CD4-positive, CD25-positive, alpha-beta regulatory T cell (primary cell): Measurements from ENCODE around the gene RNF150. TPM values are rescaled to one million over a fixed set of nuclear protein-coding genes. Genes with fewer than 3 reads are reported as not detected.
A peak's percentile ranks its signal among the peaks of the same experiment; 100 is the strongest.

Experiments
- ATAC-seq, 2 donors: fragments of 150-1000 bp; cut with Tn5 transposase; one replicate each; pipeline ENCODE4 v1.10.0; 2021; ENCODE audit warnings: low read depth in 2 of 2, moderate number of reproducible peaks in 2 of 2, moderate library complexity in 1 of 2
- DNase-seq, 3 donors: peaks; one replicate each; pipeline versions ENCODE4 v3.0.0 to v3.0.0-alpha.2; 2012 to 2022; ENCODE audit warnings: mixed read lengths in 1 of 3
- H3K27ac ChIP-seq: one replicate; pipeline ENCODE4 v1.7.0; 2013; ENCODE audit warnings: mild to moderate bottlenecking, low read length; ENCODE audit not compliant: insufficient read depth, poor library complexity, severe bottlenecking
- H3K27me3 ChIP-seq: one replicate; pipeline ENCODE4 v1.7.0; 2013; ENCODE audit warnings: low read length; ENCODE audit not compliant: control insufficient read depth, insufficient read depth
- H3K36me3 ChIP-seq: one replicate; pipeline ENCODE4 v1.7.0; 2013; ENCODE audit warnings: mild to moderate bottlenecking, low read length, moderate library complexity; ENCODE audit not compliant: control insufficient read depth, insufficient read depth
- H3K4me1 ChIP-seq: 2 replicates; pipeline ENCODE4 v1.7.0; 2013; ENCODE audit warnings: mild to moderate bottlenecking, low read length; ENCODE audit not compliant: insufficient read depth, control insufficient read depth, poor library complexity, severe bottlenecking
- H3K4me3 ChIP-seq: one replicate; pipeline ENCODE4 v1.7.0; 2013; ENCODE audit warnings: low read depth, mild to moderate bottlenecking, low read length, moderate library complexity
- H3K9me3 ChIP-seq, 2 experiments: 1 replicate in 1 of 2; 2 replicates in 1 of 2; pipeline ENCODE4 v1.7.0; 2013; ENCODE audit warnings: low read length in 2 of 2, mild to moderate bottlenecking in 1 of 2, moderate library complexity in 1 of 2; ENCODE audit not compliant: control insufficient read depth in 2 of 2
- H3K27ac Mint-ChIP-seq, 3 donors: one replicate each; pipeline ENCODE4 v1.8.0; 2020 to 2022; ENCODE audit warnings: mild to moderate bottlenecking in 3 of 3, mixed read lengths in 3 of 3, moderate library complexity in 2 of 3
- H3K27me3 Mint-ChIP-seq: one replicate; pipeline ENCODE4 v1.8.0; 2022; ENCODE audit warnings: mild to moderate bottlenecking, mixed read lengths
- H3K36me3 Mint-ChIP-seq: one replicate; pipeline ENCODE4 v1.8.0; 2020; ENCODE audit warnings: mixed read lengths
- H3K4me1 Mint-ChIP-seq, 4 donors: one replicate each; pipeline ENCODE4 v1.8.0; 2020 to 2022; ENCODE audit warnings: mixed read lengths in 4 of 4, mild to moderate bottlenecking in 1 of 4
- H3K4me3 Mint-ChIP-seq, 4 donors: one replicate each; pipeline ENCODE4 v1.8.0; 2020 to 2022; ENCODE audit warnings: mild to moderate bottlenecking in 4 of 4, mixed read lengths in 4 of 4, moderate library complexity in 3 of 4
- H3K9me3 Mint-ChIP-seq, 7 donors: one replicate each; pipeline ENCODE4 v1.8.0; 2020 to 2022; ENCODE audit warnings: mixed read lengths in 7 of 7, mild to moderate bottlenecking in 3 of 7, moderate library complexity in 2 of 7
- polyA plus RNA-seq, 4 donors: library from polyadenylated mRNA; unstranded; fragments of 300-500 nt; fragmentation: Illumina TruSeq; gene quantifications; one replicate each; pipeline ENCODE4 v1.2.3, GENCODE V29; 2021
- total RNA-seq: library from RNA; stranded (reverse); gene quantifications from one replicate; pipeline ENCODE4 v1.2.3, GENCODE V29; 2022

The RNF150 gene
- total and polyA plus RNA-seq, 5 donors from 2014 or later, result 0.07 TPM; not detected in 4

DNA sequence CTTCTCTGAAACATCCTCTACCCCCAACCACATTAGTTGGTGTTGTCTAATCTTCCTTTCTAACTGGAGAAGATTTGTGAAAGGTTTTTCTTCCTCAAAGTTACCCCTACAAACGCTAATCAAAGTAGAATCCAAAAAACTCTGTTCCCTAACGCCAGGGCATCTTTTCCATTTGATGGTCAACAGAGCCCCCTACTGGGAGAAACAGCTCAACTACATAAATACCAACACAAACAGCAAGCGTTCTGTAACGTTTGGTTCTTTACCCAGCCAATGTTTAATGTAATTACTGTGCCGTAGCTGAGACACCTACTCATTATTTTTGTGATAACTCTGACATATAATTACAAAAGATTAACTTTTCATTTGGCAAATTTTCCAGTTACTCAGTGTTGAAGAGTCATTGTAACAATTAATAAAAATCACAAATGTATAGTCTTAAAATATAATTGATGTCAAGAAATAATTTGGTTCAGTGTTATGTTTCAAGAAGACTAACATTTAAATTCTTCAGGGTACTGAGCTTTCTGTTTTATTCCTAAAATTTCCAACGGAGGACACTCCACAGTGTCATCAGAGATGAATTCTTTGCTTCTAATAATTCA, 282.1 kb downstream of the RNF150 start:
- Histone ChIP-seq H3K27me3 (peaks cover 9% of the 10 kb centered on the region), H3K9me3 (no peaks in the 10 kb centered on the region), H3K36me3 (no peaks in the 10 kb centered on the region), H3K4me3 (no peak overlapping the region), H3K27ac (no peak overlapping the region), H3K4me1 (no peaks in the 10 kb centered on the region)
- Mint-ChIP-seq H3K27ac (no peak overlapping the region), H3K4me1 (no peaks in the 10 kb centered on the region), H3K4me3 (no peak overlapping the region), H3K9me3 (peaks cover 0 to 5% (median 2%) of the 10 kb centered on the region in 7 donors), H3K36me3 (no peaks in the 10 kb centered on the region), H3K27me3 (peaks cover 8% of the 10 kb centered on the region)
- ATAC-seq (no peak), DNase-seq (peak in 1 of 3 donors; percentile 49)

DNA sequence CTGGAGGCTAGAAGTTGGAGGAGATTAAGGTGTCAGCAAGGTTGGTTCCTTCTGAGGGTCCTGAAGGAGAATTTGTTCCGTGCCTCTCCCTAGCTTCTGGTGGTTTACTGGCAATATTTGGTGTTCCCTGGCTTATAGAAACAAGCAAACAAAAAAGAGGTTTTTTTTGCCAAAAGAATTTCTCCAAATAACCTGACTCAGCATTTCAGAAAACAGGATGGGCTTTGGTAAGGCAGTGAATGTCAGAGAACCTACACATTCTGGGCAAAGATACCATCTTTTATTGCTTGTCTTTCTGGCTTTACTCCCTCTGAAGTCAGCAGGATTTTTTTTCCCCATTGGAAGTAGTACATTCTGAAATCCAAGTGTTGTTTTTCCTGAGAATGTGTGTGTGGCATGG, 283.7 kb downstream of the RNF150 start:
- Histone ChIP-seq H3K9me3 (no peaks in the 10 kb centered on the region), H3K27ac (no peak overlapping the region), H3K27me3 (peaks cover 9% of the 10 kb centered on the region), H3K4me1 (no peaks in the 10 kb centered on the region), H3K36me3 (no peaks in the 10 kb centered on the region), H3K4me3 (no peak overlapping the region)
- no peaks in the 10 kb centered on the region for H3K4me1 Mint-ChIP-seq
- H3K4me3 Mint-ChIP-seq, result no peak overlapping the region
- no peaks in the 10 kb centered on the region for H3K36me3 Mint-ChIP-seq
- no peak overlapping the region for H3K27ac Mint-ChIP-seq
- no peak for ATAC-seq
- H3K9me3 Mint-ChIP-seq, result peaks cover 0 to 5% (median 2%) of the 10 kb centered on the region in 7 donors
- DNase-seq, result no peak
- H3K27me3 Mint-ChIP-seq, result peaks cover 8% of the 10 kb centered on the region

DNA sequence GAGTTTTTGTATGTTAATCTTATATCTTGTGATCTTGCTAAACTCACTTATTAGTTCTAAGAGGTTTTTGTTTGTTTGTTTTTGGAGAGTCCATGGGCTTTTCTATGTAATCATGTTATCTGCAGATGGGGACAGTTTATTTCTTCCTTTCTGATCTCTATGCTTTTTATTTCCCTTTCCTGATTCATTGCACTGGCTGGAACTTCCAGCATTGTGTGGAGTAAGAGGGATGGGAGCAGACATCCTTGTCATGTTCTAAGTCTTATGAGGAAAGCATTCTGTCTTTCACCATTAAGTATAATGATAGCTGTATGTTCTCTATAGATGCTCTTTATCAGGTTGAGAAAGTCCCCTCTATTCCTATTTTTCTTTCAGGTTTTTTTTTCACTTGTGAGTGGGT, 286.5 kb downstream of the RNF150 start:
- H3K4me3 ChIP-seq, result no peak overlapping the region
- Mint-ChIP-seq H3K27me3 (peaks cover 17% of the 10 kb centered on the region), H3K27ac (no peak overlapping the region), H3K4me3 (peak overlapping the region in 1 of 4 donors; percentile 51), H3K4me1 (no peaks in the 10 kb centered on the region), H3K36me3 (no peaks in the 10 kb centered on the region), H3K9me3 (peaks cover 0 to 5% (median 0%) of the 10 kb centered on the region in 7 donors)
- no peak for ATAC-seq
- H3K27ac ChIP-seq, result no peak overlapping the region
- H3K36me3 ChIP-seq, result no peaks in the 10 kb centered on the region
- H3K4me1 ChIP-seq, result no peaks in the 10 kb centered on the region
- peaks cover 9% of the 10 kb centered on the region for H3K27me3 ChIP-seq
- no peaks in the 10 kb centered on the region for H3K9me3 ChIP-seq
- no peak for DNase-seq

GRCh38 chr4:140844061-140844460, 289.2 kb downstream of the RNF150 start:
- no peaks in the 10 kb centered on the region for H3K36me3 Mint-ChIP-seq
- Histone ChIP-seq H3K27ac (no peak overlapping the region), H3K9me3 (no peaks in the 10 kb centered on the region), H3K36me3 (no peaks in the 10 kb centered on the region), H3K4me3 (no peak overlapping the region), H3K4me1 (no peaks in the 10 kb centered on the region), H3K27me3 (no peaks in the 10 kb centered on the region)
- H3K9me3 Mint-ChIP-seq, result peaks cover 0 to 2% (median 0%) of the 10 kb centered on the region in 7 donors
- no peak overlapping the region for H3K27ac Mint-ChIP-seq
- H3K27me3 Mint-ChIP-seq, result peaks cover 26% of the 10 kb centered on the region
- DNase-seq (no peak), ATAC-seq (no peak)
- H3K4me3 Mint-ChIP-seq, result no peak overlapping the region
- H3K4me1 Mint-ChIP-seq, result no peaks in the 10 kb centered on the region

DNA sequence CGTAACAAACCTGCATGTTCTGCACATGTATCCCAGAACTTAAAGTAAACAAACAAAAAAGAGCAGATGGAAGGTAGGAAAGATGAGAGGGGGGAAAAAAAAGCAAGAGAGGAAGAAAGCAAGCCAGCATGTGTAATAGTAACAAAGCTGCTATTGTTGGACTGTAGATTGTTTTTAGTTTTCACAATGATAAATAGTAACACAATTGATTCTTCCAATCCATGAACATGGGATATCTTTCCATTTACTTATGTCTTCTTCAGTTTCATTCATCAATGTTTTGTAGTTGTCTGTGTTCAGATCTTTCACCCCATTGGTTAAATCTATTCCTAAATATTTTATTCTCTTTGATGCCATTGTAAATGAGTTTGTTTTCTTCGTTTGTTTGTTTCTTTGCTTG, 292.1 kb downstream of the RNF150 start:
- H3K36me3 ChIP-seq, result no peaks in the 10 kb centered on the region
- Mint-ChIP-seq H3K9me3 (peaks cover 0 to 1% (median 0%) of the 10 kb centered on the region in 7 donors), H3K4me1 (no peaks in the 10 kb centered on the region), H3K36me3 (no peaks in the 10 kb centered on the region), H3K4me3 (no peak overlapping the region), H3K27me3 (peaks cover 18% of the 10 kb centered on the region), H3K27ac (no peak overlapping the region)
- no peak overlapping the region for H3K27ac ChIP-seq
- no peak for DNase-seq
- no peak for ATAC-seq
- no peaks in the 10 kb centered on the region for H3K9me3 ChIP-seq
- H3K4me1 ChIP-seq, result no peaks in the 10 kb centered on the region
- no peaks in the 10 kb centered on the region for H3K27me3 ChIP-seq
- H3K4me3 ChIP-seq, result no peak overlapping the region

- no peak for ATAC-seq
- no peak overlapping the region for H3K27ac ChIP-seq
- Mint-ChIP-seq H3K4me3 (no peak overlapping the region), H3K27ac (no peak overlapping the region), H3K36me3 (no peaks in the 10 kb centered on the region), H3K9me3 (peaks cover 0 to 1% (median 0%) of the 10 kb centered on the region in 7 donors), H3K4me1 (no peaks in the 10 kb centered on the region), H3K27me3 (peaks cover 18% of the 10 kb centered on the region)
- no peaks in the 10 kb centered on the region for H3K9me3 ChIP-seq
- no peak for DNase-seq
- no peaks in the 10 kb centered on the region for H3K36me3 ChIP-seq
- no peaks in the 10 kb centered on the region for H3K27me3 ChIP-seq
- no peak overlapping the region for H3K4me3 ChIP-seq
- H3K4me1 ChIP-seq, result no peaks in the 10 kb centered on the region
Measured at GRCh38 chr4:140839888-140840790, 293.1 kb downstream of the RNF150 start.

DNA sequence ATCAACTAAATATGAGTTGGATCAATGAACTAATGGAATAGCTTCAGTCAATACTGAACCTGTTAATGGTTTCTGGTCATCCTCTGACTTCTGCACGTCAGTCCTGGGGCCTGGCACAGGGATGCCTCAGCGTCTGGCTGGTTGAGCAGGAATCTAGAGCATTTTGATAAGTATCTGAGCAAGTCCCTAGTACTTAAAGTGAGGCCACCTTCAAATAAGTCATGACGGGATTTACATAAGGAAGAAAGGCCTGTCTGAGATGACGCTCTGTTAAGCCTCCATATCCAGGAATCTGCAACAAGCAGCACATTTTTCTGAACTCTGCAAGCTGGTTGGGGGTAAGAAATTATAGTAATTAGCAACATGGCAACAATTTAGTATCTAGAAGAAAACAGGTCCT, 293.9 kb downstream of the RNF150 start:
- no peak overlapping the region for H3K4me3 Mint-ChIP-seq
- DNase-seq (no peak), ATAC-seq (no peak)
- no peak overlapping the region for H3K27ac ChIP-seq
- H3K27ac Mint-ChIP-seq, result no peak overlapping the region
- no peaks in the 10 kb centered on the region for H3K27me3 ChIP-seq
- H3K4me3 ChIP-seq, result no peak overlapping the region
- H3K36me3 ChIP-seq, result no peaks in the 10 kb centered on the region
- H3K4me1 ChIP-seq, result no peaks in the 10 kb centered on the region
- no peaks in the 10 kb centered on the region for H3K9me3 ChIP-seq
- peaks cover 0 to 1% (median 0%) of the 10 kb centered on the region in 7 donors for H3K9me3 Mint-ChIP-seq
- no peaks in the 10 kb centered on the region for H3K4me1 Mint-ChIP-seq
- no peaks in the 10 kb centered on the region for H3K36me3 Mint-ChIP-seq
- peaks cover 18% of the 10 kb centered on the region for H3K27me3 Mint-ChIP-seq
